Measurements from ENCODE around the gene GRWD1.

GRWD1 gene

DNA sequence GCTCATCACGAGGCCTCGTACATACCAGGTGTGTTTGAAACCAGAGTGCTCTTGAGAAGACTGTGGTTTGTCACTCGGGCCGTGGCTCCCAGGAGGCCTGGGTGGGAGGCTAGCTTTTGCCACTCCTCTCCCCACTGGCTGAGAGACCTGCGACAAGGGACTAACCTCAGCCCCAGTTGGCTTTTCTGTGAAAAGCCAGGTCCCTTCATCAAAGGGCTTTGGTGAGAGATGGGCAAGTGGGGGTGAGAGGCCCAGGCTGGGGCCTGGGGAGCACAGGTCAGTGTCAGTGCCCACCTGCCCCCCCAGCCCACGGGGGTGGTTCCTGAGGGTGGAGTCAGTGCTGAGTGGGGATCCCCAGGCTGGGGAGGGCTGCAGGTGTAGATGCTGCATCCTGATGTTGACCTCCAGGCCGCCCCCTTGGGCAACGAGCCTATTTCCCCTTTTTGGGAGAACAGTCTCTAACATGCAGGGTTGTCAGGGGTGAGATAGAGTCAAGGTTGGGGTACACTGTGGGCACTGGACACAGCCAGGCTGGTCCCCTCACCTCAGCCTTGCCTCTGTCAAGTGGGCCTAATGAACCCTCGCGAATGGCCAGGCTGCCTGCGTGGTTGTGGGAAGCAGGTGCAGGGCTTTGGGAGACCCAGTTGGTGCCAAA is 10.3 kb downstream of the GRWD1 start:
- no peak for DNase-seq (ENCODE audit: low read depth, low spot score)

DNA sequence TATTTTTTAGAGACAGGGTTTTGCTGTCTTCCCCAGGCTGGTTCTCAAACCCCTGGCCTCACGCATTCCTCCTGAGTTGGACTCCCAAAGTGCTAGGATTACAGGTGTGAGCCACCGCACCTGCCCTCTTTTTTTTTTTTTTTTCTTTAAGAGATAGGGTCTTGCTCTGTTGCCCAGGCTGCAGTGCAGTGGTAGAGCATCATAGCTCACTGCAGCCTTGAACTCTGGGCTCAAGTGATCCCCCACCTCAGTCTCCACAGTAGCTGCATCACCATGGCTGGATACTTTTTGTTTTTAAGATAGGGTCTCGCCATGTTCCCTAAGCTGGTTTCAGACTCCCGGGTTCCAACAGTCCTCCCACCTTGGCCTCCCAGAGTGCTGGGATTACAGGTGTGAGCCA is 11.1 kb downstream of the GRWD1 start:
- no peak for DNase-seq (ENCODE audit: low read depth, low spot score)

DNA sequence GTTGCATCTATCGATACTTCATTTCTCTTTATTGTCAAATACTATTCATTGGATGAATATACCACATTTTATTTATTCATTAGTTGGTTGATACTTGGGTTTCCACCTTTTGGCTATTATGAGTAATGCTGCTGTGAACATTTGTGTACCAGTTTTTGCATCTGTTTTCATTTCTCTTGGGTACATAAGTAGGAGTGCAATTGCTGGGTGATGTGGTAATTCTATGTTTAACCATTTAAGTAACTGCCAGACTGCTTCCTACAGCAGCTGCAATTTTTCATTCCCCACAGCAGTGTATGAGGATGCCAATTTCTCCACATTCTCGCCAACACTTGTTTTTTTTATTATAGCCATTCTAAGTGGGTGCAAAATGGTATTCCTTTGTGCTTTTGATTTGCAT is 12.2 kb downstream of the GRWD1 start:
- no peak for DNase-seq (ENCODE audit: low read depth, low spot score)

DNA sequence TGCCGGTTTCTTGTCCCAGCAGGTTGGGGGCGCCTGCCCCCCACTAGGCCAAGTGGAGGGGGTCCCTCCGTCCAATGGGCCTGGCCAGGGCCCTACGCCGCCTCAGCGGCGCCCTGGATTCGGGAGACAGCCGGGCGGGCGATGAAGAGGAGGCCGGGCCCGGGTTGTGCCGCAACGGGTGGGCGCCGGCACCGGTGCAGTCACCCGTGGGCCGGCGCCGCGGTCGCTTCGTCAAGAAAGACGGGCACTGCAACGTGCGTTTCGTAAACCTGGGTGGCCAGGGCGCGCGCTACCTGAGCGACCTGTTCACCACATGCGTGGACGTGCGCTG is 15.8 kb downstream of the GRWD1 start:
- DNase-seq (ENCODE audit: low read depth, low spot score), result no peak

DNA sequence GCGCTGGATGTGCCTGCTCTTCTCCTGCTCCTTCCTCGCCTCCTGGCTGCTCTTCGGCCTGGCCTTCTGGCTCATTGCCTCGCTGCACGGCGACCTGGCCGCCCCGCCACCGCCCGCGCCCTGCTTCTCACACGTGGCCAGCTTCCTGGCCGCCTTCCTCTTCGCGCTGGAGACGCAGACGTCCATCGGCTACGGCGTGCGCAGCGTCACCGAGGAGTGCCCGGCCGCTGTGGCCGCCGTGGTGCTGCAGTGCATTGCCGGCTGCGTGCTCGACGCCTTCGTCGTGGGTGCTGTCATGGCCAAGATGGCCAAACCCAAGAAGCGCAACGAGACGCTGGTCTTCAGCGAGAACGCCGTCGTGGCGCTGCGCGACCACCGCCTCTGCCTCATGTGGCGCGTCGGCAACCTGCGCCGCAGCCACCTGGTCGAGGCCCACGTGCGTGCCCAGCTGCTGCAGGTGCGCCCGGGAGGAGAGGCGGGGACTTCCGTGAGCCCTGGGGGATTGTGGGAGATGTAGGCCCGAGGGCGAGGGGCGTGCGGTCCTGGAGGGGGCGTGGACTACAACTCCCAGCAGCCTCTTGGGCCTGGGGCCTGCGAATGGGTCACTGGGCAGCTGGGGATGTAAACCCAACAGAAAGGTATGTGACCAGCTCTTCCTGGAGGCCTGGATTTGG is 16.3 kb downstream of the GRWD1 start:
- no peak for DNase-seq (ENCODE audit: low read depth, low spot score)

DNA sequence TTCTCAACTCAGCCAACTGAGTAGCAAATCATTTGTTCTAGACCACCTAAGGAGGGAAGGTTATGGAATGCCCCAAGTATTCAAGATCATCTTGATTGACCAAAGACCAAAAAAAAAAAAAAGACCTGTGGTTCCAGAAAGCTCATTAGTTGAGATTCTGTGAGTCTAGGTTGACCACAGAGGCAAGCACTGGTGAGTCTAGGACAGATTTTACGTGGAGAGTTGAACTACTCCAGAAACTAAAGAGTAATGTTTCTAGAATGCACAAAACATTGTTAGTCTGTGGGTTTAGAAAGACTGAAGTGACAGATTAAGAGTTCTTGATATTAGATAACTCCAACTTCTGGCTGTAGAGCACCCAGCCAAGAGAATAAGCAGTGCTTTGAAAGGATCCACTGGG is 19.4 kb downstream of the GRWD1 start:
- DNase-seq (ENCODE audit: low read depth, low spot score), result no peak

DNA sequence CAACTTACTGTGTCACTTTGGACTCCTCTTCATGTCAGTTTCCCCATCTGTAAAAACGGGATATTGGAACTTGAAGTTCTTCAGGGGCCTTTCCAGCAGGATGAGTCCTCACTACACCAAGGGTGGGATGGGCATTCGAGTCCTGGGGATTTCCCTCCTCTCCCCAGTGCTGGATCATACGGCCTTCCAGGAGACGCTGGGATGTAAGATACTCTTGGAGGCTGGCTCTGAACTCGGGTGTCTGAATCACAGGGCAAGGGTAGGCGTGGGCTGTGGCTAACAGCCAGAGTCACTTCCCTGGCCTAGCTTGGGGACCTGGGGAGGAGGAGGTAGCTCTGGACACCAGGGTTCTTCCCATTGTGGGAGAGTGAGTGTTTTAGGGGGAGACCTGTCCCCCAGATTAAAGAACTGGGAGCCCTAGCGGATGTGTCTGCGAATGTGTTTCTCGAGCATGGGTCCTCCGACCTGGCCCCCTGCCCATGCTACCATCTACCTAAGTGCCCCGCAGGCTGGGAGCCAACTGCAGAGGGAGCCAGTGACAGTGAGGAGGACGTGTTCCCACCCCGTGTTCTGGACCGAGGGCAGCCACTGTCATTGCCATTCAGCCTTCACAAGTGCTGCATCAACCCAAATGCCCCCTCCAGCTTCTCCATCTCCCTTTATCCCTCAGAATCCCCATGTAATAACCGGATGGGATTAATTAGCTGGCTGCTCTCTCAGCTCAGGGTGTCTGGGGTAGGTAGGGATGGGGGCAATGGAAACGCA is 21.0 kb downstream of the GRWD1 start:
- no peak for DNase-seq (ENCODE audit: low read depth, low spot score)

DNA sequence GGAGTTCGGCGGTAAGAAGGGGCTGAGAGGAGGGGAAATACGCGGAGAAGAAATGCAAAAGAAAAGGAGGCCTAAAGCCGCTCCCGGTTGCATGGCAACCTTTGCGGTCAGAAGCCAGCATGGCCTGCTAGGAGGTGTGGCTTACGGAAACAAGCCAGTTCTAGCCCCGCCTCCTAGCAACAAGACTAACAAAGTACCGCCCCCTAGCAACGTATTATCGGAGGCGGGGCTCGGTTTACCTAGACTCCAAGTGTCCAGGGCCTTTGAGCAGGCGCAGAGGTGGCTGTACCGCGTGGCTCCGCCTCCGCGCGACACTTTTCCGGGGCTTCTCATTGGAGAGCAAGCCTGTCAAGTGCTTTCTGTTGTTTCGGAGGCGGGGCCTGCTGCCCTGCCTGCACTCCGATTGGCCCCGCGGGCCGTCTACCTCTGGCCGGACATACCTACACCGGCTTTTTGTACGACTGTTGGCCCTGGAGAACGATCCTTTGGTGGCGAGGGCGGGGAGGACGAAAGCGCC is 23.0 kb downstream of the GRWD1 start:
- DNase-seq (ENCODE audit: low read depth, low spot score), result peak; percentile 100

DNA sequence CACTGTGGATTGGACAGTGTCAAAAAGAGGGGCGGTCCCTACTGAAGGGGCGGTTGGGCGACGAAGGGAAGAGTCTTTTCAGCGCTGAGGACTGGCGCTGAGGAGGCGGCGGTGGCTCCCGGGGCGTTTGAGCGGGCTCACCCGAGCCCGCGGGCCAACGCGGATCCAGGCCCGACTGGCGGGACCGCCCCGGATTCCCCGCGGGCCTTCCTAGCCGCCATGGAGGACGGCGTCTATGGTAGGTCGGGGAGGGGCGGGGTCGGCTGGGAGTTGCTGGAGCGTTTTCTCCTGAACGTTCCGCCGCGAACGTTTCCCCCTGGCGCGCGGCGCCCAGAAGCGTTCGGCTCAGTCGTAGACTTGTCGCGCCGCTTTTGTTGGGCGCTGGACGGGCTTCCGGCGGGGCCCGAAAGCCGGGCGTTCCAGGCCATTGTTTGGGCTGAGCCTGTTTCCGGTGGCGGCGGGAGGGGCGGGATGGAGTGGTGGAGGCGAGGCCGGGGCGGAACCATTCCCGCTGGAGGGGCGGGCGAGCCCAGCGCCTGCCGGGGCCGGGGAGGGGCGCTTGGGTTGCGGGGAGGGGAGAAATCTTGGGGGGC is 23.6 kb downstream of the GRWD1 start, which contains the start of gene CYTH2:
Gene CYTH2 (plus strand): TSS at position 81 of the 593 bp plus-strand sequence. CDS start 139 bp downstream, at position 220.
- DNase-seq (ENCODE audit: low read depth, low spot score), result peak; percentile 40

DNA sequence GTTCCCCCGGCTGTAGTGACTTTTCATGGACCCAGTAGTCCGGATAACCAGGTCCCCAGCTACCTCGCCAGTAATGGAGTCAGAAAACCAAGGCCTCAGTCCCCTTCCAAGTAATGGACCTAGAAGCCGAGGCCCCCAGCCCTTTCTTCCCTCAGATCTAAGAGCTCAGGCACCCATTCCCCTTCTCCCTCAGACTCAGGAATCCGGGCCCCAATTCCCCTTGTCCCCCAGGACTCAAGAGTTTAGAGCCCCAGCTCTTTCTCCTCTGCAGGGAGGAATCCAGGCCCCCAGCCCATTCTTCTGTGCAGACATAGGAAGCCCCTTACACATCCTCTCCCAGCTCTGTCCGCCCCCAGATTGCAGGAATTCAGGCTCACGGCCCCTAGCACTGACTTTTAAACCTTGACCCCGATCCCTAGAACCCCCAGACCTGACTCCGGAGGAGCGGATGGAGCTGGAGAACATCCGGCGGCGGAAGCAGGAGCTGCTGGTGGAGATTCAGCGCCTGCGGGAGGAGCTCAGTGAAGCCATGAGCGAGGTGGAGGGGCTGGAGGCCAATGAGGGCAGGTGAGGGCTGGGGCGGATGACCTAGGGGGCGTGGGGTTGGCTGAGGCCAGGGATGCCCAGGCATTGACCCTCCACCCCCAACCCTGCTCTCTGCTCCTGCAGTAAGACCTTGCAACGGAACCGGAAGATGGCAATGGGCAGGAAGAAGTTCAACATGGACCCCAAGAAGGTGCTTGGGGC is 24.3 kb downstream of the GRWD1 start:
- DNase-seq (ENCODE audit: low read depth, low spot score), result no peak

DNA sequence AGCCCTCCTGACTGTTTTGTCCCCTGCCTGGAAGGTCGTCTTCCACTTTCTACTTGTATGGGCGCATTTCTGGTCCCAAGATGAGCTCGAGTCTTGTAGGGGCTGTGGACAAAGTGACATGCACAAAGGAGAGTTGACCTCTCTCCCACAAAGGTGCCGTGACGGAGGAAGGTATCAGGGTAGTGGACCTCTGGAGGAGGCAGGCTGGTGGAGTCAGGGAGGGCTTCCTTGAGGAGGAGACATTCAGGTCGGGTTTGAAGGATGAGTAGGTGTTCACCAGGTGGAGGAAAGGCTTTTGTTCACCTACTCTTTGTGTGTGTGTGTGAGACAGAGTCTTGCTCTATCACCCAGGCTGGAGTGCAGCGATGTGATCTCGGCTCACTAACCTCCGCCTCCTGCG is 25.1 kb downstream of the GRWD1 start:
- no peak for DNase-seq (ENCODE audit: low read depth, low spot score)

DNA sequence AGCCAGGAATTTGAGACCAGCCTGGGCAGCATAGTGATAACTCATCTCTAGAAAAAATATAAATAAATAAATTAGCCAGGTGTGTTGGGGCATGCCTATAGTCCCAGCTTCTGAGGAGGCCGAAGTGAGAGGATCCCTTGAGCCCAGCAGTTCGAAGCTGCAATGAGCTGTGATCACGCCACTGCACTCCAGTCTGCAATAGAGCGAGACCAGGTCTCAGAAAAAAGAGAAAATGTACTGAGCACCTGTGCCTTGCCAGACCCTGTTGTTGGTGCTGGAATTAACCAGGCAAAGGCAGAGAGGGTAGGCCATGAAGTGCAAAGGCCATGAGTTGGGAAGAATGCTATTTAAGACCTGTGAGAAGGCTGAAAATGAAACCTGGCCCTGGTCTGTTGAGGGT is 26.1 kb downstream of the GRWD1 start:
- DNase-seq (ENCODE audit: low read depth, low spot score), result no peak

DNA sequence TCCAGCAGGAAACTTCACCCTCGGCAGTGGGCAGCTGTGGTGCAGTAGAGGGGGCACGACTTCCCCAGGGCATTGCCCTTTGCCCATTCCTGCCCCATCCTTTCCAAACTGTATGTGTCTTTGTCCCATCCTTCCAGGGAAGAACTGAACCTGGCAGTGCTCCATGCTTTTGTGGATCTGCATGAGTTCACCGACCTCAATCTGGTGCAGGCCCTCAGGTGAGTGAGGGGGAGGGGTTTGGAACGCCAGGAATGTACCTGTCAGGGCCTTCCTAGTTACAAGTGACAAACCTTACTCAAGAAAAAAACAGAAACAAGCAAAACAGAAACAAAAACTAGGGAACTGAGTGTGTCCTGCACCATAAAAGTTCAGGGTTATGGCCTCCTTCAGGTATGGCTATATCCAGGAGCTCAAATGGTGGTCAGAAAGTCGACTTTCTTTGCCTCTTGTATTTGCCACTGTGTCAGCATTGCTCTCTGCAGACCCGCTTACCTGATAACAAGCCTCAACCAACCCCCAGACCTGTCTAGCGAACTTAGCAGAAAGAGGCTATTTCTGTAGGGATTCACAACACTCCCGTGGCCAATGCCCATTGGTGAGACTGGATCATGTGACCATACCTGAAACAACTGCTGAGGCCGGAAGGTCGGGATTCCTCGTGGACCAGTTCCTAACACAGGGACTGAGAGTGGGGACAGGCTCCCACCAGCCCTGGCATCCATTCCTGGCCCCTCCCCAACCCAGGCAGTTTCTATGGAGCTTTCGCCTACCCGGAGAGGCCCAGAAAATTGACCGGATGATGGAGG is 27.6 kb downstream of the GRWD1 start:
- DNase-seq (ENCODE audit: low read depth, low spot score), result no peak

DNA sequence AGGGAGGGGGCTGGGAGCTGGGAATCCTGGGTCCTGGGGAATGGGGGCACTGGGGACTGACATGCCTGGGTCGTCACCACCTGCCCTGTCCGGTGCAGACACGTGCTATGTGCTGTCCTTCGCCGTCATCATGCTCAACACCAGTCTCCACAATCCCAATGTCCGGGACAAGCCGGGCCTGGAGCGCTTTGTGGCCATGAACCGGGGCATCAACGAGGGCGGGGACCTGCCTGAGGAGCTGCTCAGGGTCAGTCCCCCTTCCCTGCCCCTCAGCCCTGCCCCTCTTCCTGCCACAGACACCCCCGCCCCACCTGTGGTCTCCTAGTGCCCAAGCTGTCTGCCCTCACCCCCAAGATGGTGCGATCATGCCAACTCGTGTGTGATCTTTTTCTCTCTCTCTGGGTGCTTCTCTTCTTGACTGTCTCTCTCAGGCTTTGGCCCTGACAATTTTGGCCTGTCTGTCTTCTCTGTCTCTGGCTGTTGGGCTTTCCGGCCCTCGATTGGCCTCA is 28.4 kb downstream of the GRWD1 start:
- no peak for DNase-seq (ENCODE audit: low read depth, low spot score)

DNA sequence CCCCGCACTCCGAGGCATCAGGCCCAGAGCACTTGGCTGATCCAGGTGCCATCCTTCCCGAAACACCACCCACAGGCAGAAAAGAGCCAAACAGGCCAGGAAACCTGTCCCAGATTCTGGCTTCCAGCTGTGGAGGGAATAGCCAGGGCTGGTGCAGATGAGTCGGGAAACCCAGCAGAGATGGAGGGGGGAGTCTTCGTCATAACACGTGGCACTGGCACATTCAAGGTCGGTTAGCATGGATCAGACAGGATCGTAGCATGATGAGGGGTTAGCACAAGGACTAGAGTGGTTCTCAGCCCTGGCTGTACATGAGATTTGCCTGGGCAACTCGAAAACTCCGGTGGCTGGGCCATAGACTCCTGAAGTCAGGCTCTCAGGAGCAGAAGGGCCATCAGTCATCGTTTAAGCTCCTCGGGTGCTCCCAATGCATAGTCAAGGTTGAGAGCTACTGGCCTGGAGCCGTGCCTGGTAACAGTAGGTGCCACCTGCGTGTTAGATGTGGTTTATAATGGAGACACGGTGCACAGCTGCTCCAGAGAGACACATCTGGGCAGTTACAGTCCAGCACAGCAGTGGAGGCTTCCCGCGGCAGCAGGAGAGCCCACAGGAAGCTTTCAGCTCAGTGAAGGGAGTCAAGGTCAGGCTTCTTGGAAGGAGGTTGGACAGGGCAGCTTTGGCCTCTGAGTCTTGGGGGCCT is 29.7 kb downstream of the GRWD1 start:
- DNase-seq (ENCODE audit: low read depth, low spot score), result no peak

DNA sequence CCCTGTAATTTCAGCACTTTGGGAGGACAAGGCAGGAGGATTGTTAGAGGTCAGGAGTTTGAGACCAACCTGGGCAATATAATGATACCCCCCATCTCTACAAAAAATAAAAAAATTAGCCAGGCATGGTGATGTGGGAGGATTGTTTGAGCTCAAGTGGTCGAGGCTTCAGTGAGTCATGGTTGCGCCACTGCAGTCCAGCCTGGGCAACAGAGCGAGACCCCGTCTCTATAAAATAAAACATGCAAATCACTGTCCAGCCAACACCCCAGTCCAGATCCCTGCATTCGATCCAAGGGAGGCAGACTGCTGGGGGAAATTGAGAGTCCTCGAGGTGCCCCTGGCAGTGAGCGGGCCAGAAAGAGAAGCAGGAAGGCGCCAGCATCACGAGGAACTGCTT is 30.4 kb downstream of the GRWD1 start:
- no peak for DNase-seq (ENCODE audit: low read depth, low spot score)

DNA sequence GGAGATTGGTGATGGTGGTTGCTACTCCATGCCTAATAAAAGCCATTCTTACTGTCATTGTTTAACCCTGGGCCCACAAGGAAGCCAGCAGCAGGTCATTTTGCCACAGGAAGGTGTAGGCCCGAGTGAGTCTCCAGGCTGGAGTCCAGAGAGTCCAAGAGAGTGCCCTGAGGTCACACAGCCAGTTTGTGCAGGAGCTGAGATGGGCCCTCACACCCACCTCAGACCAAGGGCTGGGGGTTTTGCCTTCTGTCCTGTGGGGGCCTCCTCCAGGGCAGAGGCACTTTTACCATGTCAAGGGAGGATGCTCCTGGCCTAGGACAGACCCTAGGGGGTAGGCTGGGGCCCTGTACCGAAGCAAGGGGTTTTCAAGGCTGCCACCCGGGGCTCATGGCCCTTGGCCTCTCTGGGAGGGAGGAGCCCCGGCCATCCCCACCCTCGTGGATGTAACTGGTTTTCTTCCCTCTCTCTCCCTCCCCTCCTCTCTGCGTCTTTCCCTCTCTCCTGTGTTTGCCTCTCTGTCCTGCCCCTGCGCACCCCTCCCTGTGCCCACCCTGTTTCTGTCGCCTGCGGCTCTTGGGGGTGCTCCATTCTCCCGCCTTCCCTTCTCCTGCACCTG is 31.4 kb downstream of the GRWD1 start:
- no peak for DNase-seq (ENCODE audit: low read depth, low spot score)

DNA sequence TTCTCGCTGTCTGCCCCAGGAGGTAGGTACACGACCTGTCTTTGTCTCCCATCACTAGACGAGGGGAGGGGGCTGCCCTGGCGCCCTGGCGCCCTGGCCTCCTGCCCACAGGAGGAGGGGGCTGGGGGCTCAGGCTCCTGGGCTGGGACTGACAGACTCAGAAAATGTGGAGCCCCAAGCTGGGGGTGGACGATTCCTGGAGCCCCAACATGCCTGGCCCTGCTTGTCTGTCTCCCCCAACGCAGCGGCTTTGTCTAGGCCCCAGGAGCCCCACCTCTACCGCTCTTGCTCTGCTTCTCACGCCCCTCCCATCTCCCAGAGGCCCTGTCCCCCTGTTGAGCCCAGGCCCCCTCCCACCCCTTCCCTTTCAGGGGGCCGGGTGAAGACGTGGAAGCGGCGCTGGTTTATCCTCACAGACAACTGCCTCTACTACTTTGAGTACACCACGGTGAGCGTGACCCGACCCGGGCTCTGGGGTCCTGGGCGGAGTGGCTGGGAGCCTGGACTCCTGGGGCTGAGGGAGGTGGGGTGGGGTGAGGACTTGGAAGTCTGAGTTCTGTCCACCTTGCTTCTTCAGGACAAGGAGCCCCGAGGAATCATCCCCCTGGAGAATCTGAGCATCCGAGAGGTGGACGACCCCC is 32.0 kb downstream of the GRWD1 start:
- DNase-seq (ENCODE audit: low read depth, low spot score), result no peak

Measured in brain pericyte (primary cell).